Gastroesophageal sphincter (tissue), 4 donors: ENCODE data around the gene WASF3. TPM values are rescaled to one million over a fixed set of nuclear protein-coding genes. Genes with fewer than 3 reads are reported as not detected.

Source experiments
- ATAC-seq: fragments of 150-250 bp; one replicate; pipeline ENCODE4 v1.9.1; 2016; ENCODE audit warnings: mild to moderate bottlenecking, moderate library complexity
- H3K27ac ChIP-seq, 4 donors: fragments of 200-600 bp; sonication (generic) in 3 of 4; 1 replicate in 3 of 4; 2 replicates in 1 of 4; pipeline ENCODE4 v1.5.1; 2016 to 2019
- H3K27me3 ChIP-seq: fragments of 200-600 bp; sonication (generic); one replicate; pipeline ENCODE4 v1.5.1; 2019
- H3K36me3 ChIP-seq, 2 donors: fragments of 200-600 bp; sonication (generic); one replicate each; pipeline ENCODE4 v1.5.1; 2019; ENCODE audit warnings: control low read depth in 1 of 2
- H3K4me1 ChIP-seq, 3 donors: fragments of 200-600 bp; sonication (generic); 1 replicate in 2 of 3; 2 replicates in 1 of 3; pipeline ENCODE4 v1.5.1; 2016 to 2019; ENCODE audit warnings: control low read depth in 2 of 3
- H3K4me3 ChIP-seq, 2 donors: fragments of 200-600 bp; sonication (generic); one replicate each; pipeline ENCODE4 v1.5.1; 2019; ENCODE audit warnings: mild to moderate bottlenecking in 1 of 2, moderate library complexity in 1 of 2
- H3K9me3 ChIP-seq, 3 donors: fragments of 200-600 bp; sonication (generic); one replicate each; pipeline ENCODE4 v1.5.1; 2017 to 2019; ENCODE audit warnings: control low read depth in 2 of 3
- CTCF ChIP-seq, 4 experiments: fragments of 200-600 bp in 2 of 4; fragments of 450-650 bp in 2 of 4; sonication (generic) in 1 of 4; IDR thresholded peaks; one replicate each; pipeline ENCODE4 v1.5.1; 2017 to 2019; ENCODE audit warnings: antibody characterized with exemption in 4 of 4, mild to moderate bottlenecking in 2 of 4, moderate library complexity in 2 of 4
- EP300 ChIP-seq: sonication (generic); formaldehyde crosslinking; IDR thresholded peaks from one replicate; pipeline ENCODE4 v1.6.1; 2017; ENCODE audit warnings: antibody characterized with exemption, mild to moderate bottlenecking
- POLR2A ChIP-seq, 2 donors: fragments of 450-650 bp; IDR thresholded peaks; one replicate each; pipeline ENCODE4 v1.6.1; 2017; ENCODE audit warnings: antibody characterized with exemption in 2 of 2, mild to moderate bottlenecking in 2 of 2, moderate library complexity in 1 of 2
- POLR2AphosphoS5 ChIP-seq: sonication (generic); formaldehyde crosslinking; IDR thresholded peaks from one replicate; pipeline ENCODE4 v1.6.1; 2017; ENCODE audit warnings: antibody characterized with exemption
- WGBS, 2 donors: methylation state at CpG; one replicate each; pipeline ENCODE4 v1.1.5; 2018; ENCODE audit warnings: low coverage in 1 of 2; 5-methylcytosine and 5-hydroxymethylcytosine counted together
- total RNA-seq, 4 donors: library from RNA; depleted of rRNA; stranded (reverse); fragments of >200 nt; gene quantifications; one replicate each; pipeline ENCODE4 v1.1.0, GENCODE V29; 2016

The WASF3 gene
- total RNA-seq, 4 donors from 2014 or later, result 13.7 to 19.0 (median 18.7) TPM

DNA sequence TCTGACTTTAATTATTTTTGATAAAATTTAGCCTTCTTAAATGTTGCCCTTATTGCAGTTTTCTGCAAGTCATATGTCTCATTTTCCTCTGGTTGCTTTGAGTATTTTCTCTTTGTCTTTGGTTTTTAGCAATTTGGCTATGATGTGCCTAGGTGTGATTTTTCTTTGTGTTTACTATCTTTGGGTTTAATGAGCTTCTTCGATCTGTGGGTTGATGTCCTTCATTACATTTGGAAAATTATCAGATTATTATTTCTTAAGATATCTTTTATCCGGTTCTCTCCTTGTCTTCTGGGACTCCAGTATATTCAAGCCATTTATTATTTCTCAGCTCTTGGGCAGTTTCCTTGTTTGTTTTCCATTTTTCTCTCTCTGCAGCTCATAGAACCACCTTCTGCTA, 39.0 kb downstream of the WASF3 start:
- Histone ChIP-seq H3K27ac (no peak overlapping the region), H3K9me3 (peaks cover 0 to 13% (median 0%) of the 10 kb centered on the region in 3 donors), H3K36me3 (no peaks in the 10 kb centered on the region), H3K4me1 (peaks cover 3 to 22% (median 7%) of the 10 kb centered on the region in 3 donors), H3K4me3 (no peak overlapping the region), H3K27me3 (no peaks in the 10 kb centered on the region)
- no peak for TF ChIP-seq POLR2AphosphoS5
- 100% methylated on average over 2 of the region's 2 CpGs for WGBS, 2 donors
- ATAC-seq, result no peak

GRCh38 chr13:26599403-26599802, 41.9 kb downstream of the WASF3 start:
- no peaks in the 10 kb centered on the region for H3K27me3 ChIP-seq
- peaks cover 0 to 13% (median 0%) of the 10 kb centered on the region in 3 donors for H3K9me3 ChIP-seq
- TF ChIP-seq CTCF (IDR thresholded peaks at IDR 0.05) (no peak), POLR2A (IDR thresholded peaks at IDR 0.05) (no peak), POLR2AphosphoS5 (no peak), EP300 (no peak)
- WGBS, 2 donors, result 83% methylated on average over 1 of the region's 1 CpG; no CpG with 5 or more reads in 1 of the 2 donors
- H3K4me3 ChIP-seq, result no peak overlapping the region
- peaks cover 6 to 38% (median 14%) of the 10 kb centered on the region in 3 donors for H3K4me1 ChIP-seq
- H3K36me3 ChIP-seq, result no peaks in the 10 kb centered on the region
- no peak for ATAC-seq
- H3K27ac ChIP-seq, result no peak overlapping the region

GRCh38 chr13:26599860-26600259, 42.4 kb downstream of the WASF3 start:
- Histone ChIP-seq H3K36me3 (no peaks in the 10 kb centered on the region), H3K4me3 (no peak overlapping the region), H3K27me3 (no peaks in the 10 kb centered on the region), H3K9me3 (peaks cover 0 to 13% (median 0%) of the 10 kb centered on the region in 3 donors), H3K27ac (peak overlapping the region in 2 of 4 donors; percentile 4 to 11), H3K4me1 (peaks cover 10 to 43% (median 17%) of the 10 kb centered on the region in 3 donors)
- TF ChIP-seq EP300, result no peak
- no peak for TF ChIP-seq POLR2AphosphoS5
- no peak for TF ChIP-seq CTCF (IDR thresholded peaks at IDR 0.05)
- no peak for TF ChIP-seq POLR2A (IDR thresholded peaks at IDR 0.05)
- no peak for ATAC-seq
- 43% methylated on average over 1 of the region's 1 CpG; no CpG with 5 or more reads in 1 of the 2 donors for WGBS, 2 donors

DNA sequence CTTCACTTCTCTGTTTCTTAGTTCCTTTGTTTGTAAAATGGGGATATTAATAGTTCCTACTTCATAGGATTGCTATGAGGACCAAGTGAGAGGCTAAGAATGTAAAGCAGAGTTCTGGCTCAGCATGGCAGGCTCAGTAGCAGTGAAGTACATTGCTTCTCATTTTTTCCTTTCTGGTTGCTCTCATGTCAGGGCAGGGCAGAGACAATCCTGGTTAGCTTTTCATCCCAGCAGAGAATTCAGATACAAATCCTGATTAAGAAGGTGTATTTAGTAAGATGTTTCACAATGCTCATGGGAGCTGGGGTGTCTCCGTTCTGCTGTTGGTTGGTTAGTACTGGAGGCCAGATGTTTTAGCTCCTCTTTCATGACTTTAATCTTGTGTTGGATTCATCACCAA, 42.9 kb downstream of the WASF3 start:
- no peaks in the 10 kb centered on the region for H3K36me3 ChIP-seq
- no peaks in the 10 kb centered on the region for H3K27me3 ChIP-seq
- ATAC-seq, result peak; percentile 80
- H3K4me3 ChIP-seq, result no peak overlapping the region
- H3K9me3 ChIP-seq, result peaks cover 0 to 13% (median 0%) of the 10 kb centered on the region in 3 donors
- H3K4me1 ChIP-seq, result peaks cover 12 to 48% (median 21%) of the 10 kb centered on the region in 3 donors
- H3K27ac ChIP-seq, result peak overlapping the region in 3 of 4 donors; percentile 4 to 12 (median 11)
- TF ChIP-seq POLR2A (IDR thresholded peaks at IDR 0.05) (no peak), EP300 (no peak), POLR2AphosphoS5 (no peak), CTCF (IDR thresholded peaks at IDR 0.05) (no peak)
- WGBS, 2 donors, result 63 to 83% methylated on average over 1 of the region's 1 CpG

- no peaks in the 10 kb centered on the region for H3K27me3 ChIP-seq
Observed at GRCh38 chr13:26601669-26602068, 44.2 kb downstream of the WASF3 start.

More at GRCh38 chr13:26601669-26602068, 44.2 kb downstream of the WASF3 start:
- Histone ChIP-seq H3K27ac (no peak overlapping the region), H3K4me3 (no peak overlapping the region), H3K36me3 (no peaks in the 10 kb centered on the region), H3K4me1 (peaks cover 12 to 54% (median 23%) of the 10 kb centered on the region in 3 donors), H3K9me3 (peaks cover 0 to 6% (median 0%) of the 10 kb centered on the region in 3 donors)
- peak in 1 of 4 experiments; percentile 12 for TF ChIP-seq CTCF (IDR thresholded peaks at IDR 0.05)
- no peak for TF ChIP-seq POLR2A (IDR thresholded peaks at IDR 0.05)
- ATAC-seq, result no peak
- WGBS, 2 donors, result 23 to 66% methylated on average over 2 of the region's 2 CpGs
